Measurements from ENCODE around the gene MEGF11. TPM values are rescaled to one million over a fixed set of nuclear protein-coding genes. Genes with fewer than 3 reads are reported as not detected.

MEGF11 gene
- total RNA-seq, 4 donors from 2014 or later, result 0.87 to 7.3 (median 4.9) TPM

GRCh38 chr15:66051833-66052232, 201.7 kb downstream of the MEGF11 start:
- Histone ChIP-seq H3K4me3 (no peak overlapping the region), H3K9me3 (no peaks in the 10 kb centered on the region), H3K4me1 (no peaks in the 10 kb centered on the region), H3K27ac (no peak overlapping the region), H3K27me3 (no peaks in the 10 kb centered on the region), H3K36me3 (no peaks in the 10 kb centered on the region)
- no peak for TF ChIP-seq CTCF (IDR thresholded peaks at IDR 0.05)
- TF ChIP-seq EP300 (IDR thresholded peaks at IDR 0.05), result no peak
- TF ChIP-seq POLR2A (IDR thresholded peaks at IDR 0.05), result no peak
- DNase-seq (ENCODE audit: low spot score in 2 of 2), result no peak
- 75 to 82% methylated on average over 7 of the region's 7 CpGs for WGBS, 2 donors

GRCh38 chr15:66050264-66050663, 203.3 kb downstream of the MEGF11 start:
- Histone ChIP-seq H3K36me3 (no peaks in the 10 kb centered on the region), H3K9me3 (peaks cover 0 to under 1% (median 0%) of the 10 kb centered on the region in 4 donors), H3K27ac (no peak overlapping the region), H3K4me1 (no peaks in the 10 kb centered on the region), H3K4me3 (no peak overlapping the region), H3K27me3 (no peaks in the 10 kb centered on the region)
- no peak for TF ChIP-seq CTCF (IDR thresholded peaks at IDR 0.05)
- no peak for TF ChIP-seq EP300 (IDR thresholded peaks at IDR 0.05)
- no peak for TF ChIP-seq POLR2A (IDR thresholded peaks at IDR 0.05)
- DNase-seq (ENCODE audit: low spot score in 2 of 2), result no peak
- 82 to 88% methylated on average over 5 of the region's 5 CpGs for WGBS, 2 donors

- no peak for DNase-seq (ENCODE audit: low spot score in 2 of 2)
- Histone ChIP-seq H3K4me1 (no peaks in the 10 kb centered on the region), H3K36me3 (no peaks in the 10 kb centered on the region), H3K27me3 (no peaks in the 10 kb centered on the region), H3K9me3 (peaks cover 0 to 6% (median 0%) of the 10 kb centered on the region in 4 donors), H3K4me3 (no peak overlapping the region), H3K27ac (no peak overlapping the region)
- 44 to 47% methylated on average over 6 of the region's 6 CpGs for WGBS, 2 donors
- TF ChIP-seq POLR2A (IDR thresholded peaks at IDR 0.05), result no peak
- TF ChIP-seq CTCF (IDR thresholded peaks at IDR 0.05), result no peak
- TF ChIP-seq EP300 (IDR thresholded peaks at IDR 0.05), result no peak
Measured at GRCh38 chr15:66049353-66049752, 204.2 kb downstream of the MEGF11 start.

GRCh38 chr15:66047321-66048024, 206.1 kb downstream of the MEGF11 start:
- H3K4me3 ChIP-seq, result no peak overlapping the region
- peaks cover 0 to 11% of the 10 kb centered on the region in 2 donors for H3K27me3 ChIP-seq
- H3K4me1 ChIP-seq, result no peaks in the 10 kb centered on the region
- peaks cover 0 to 6% (median 0%) of the 10 kb centered on the region in 4 donors for H3K9me3 ChIP-seq
- DNase-seq (ENCODE audit: low spot score in 2 of 2), result no peak
- no peaks in the 10 kb centered on the region for H3K36me3 ChIP-seq
- no peak overlapping the region for H3K27ac ChIP-seq
- WGBS, 2 donors, result 59 to 71% methylated on average over 9 of the region's 9 CpGs
- TF ChIP-seq CTCF (IDR thresholded peaks at IDR 0.05) (no peak), POLR2A (IDR thresholded peaks at IDR 0.05) (no peak), EP300 (IDR thresholded peaks at IDR 0.05) (no peak)

GRCh38 chr15:66046751-66047150, 206.8 kb downstream of the MEGF11 start:
- 47 to 83% methylated on average over 1 of the region's 1 CpG for WGBS, 2 donors
- no peak for TF ChIP-seq CTCF (IDR thresholded peaks at IDR 0.05)
- TF ChIP-seq POLR2A (IDR thresholded peaks at IDR 0.05), result no peak
- no peak for TF ChIP-seq EP300 (IDR thresholded peaks at IDR 0.05)
- DNase-seq (ENCODE audit: low spot score in 2 of 2), result no peak
- no peaks in the 10 kb centered on the region for H3K36me3 ChIP-seq
- peaks cover 0 to 6% (median 0%) of the 10 kb centered on the region in 4 donors for H3K9me3 ChIP-seq
- H3K27me3 ChIP-seq, result peaks cover 0 to 15% of the 10 kb centered on the region in 2 donors
- no peak overlapping the region for H3K27ac ChIP-seq
- H3K4me3 ChIP-seq, result no peak overlapping the region
- no peaks in the 10 kb centered on the region for H3K4me1 ChIP-seq
